SK-N-SH (cell line): Measurements from ENCODE around the gene DHCR24.

Experiments used
- CHD2 ChIP-seq: fragments of 150-350 bp; IDR thresholded peaks from 2 replicates; pipeline ENCODE4 v1.6.1; 2018; ENCODE audit warnings: low read length; ENCODE audit not compliant: partially characterized antibody
- EZH2phosphoT487 ChIP-seq: fragments of 200-600 bp; sonication (generic); IDR thresholded peaks from 2 replicates; pipeline ENCODE4 v1.6.1; 2017; ENCODE audit warnings: low read depth, mixed run types, mild to moderate bottlenecking, antibody characterized with exemption, moderate library complexity, borderline replicate concordance
- GATA2 ChIP-seq: sonication (generic); formaldehyde crosslinking; IDR thresholded peaks from 2 replicates; pipeline ENCODE4 v1.5.0; 2020; ENCODE audit warnings: mild to moderate bottlenecking, missing genetic modification reagents
- JUND ChIP-seq: IDR thresholded peaks from 2 replicates; pipeline ENCODE4 v1.4.0; 2012
- NFIC ChIP-seq: IDR thresholded peaks from 2 replicates; pipeline ENCODE4 v1.4.0; 2012; ENCODE audit warnings: borderline replicate concordance
- POLR2AphosphoS5 ChIP-seq: IDR thresholded peaks from 2 replicates; pipeline ENCODE4 v1.6.1; 2012; ENCODE audit warnings: low read depth, low read length
- RAD21 ChIP-seq: IDR thresholded peaks from 2 replicates; pipeline ENCODE4 v1.6.1; 2012; ENCODE audit warnings: mild to moderate bottlenecking, low read length
- RFX5 ChIP-seq: IDR thresholded peaks from 2 replicates; pipeline ENCODE4 v1.6.1; 2012; ENCODE audit warnings: mild to moderate bottlenecking, improper control_type of control experiment, low read length
- SIN3A ChIP-seq: IDR thresholded peaks from 2 replicates; pipeline ENCODE4 v1.6.1; 2012; ENCODE audit warnings: low read depth, mild to moderate bottlenecking, low read length, moderate library complexity, borderline replicate concordance
- TEAD4 ChIP-seq: IDR thresholded peaks from 2 replicates; pipeline ENCODE4 v1.4.0; 2012; ENCODE audit warnings: mild to moderate bottlenecking, borderline replicate concordance; ENCODE audit not compliant: insufficient read depth
- TF ChIP-seq, protein P1 (sequence below): fragments of 200-600 bp; sonication (generic); IDR thresholded peaks from 2 replicates; pipeline ENCODE4 v1.6.1; 2017; ENCODE audit warnings: antibody characterized with exemption, mild to moderate bottlenecking, moderate library complexity
- TF ChIP-seq, protein P2 (sequence below): fragments of 150-350 bp; IDR thresholded peaks from 2 replicates; pipeline ENCODE4 v1.6.1; 2016; ENCODE audit warnings: mild to moderate bottlenecking, low read depth, low read length
- TF ChIP-seq, protein P3 (sequence below): IDR thresholded peaks from 2 replicates; pipeline ENCODE4 v1.6.1; 2012; ENCODE audit warnings: mild to moderate bottlenecking, low read depth, low read length, moderate library complexity
- TF ChIP-seq, protein P4 (sequence below): IDR thresholded peaks from 2 replicates; pipeline ENCODE4 v1.4.0; 2012; ENCODE audit warnings: low read depth, borderline replicate concordance

DNA sequence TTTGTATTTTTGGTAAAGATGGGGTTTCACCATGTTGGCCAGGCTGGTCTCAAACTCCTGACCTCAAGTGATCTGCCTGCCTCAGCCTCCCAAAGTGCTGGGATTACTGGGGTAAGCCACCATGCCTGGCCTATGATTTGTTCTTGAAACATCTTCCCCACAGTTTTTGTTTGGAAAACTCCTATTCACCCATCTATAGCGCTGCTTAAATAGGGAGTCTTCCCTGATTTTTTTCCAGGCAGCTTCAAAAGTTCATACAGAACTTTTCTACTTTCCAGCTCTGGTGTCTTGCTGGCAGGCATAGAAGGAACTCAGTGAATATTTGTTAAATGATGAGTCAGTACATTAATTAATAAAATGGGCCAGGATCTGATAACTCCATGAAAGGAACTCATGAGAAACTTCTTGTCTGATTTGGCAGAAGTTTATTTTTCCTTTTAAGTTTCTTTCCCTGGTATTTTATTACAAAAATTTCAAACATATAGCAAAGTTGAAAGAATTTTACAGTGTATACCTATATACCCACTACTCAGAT, 52.9 kb downstream of the DHCR24 start:
- TF ChIP-seq, protein P1, sequence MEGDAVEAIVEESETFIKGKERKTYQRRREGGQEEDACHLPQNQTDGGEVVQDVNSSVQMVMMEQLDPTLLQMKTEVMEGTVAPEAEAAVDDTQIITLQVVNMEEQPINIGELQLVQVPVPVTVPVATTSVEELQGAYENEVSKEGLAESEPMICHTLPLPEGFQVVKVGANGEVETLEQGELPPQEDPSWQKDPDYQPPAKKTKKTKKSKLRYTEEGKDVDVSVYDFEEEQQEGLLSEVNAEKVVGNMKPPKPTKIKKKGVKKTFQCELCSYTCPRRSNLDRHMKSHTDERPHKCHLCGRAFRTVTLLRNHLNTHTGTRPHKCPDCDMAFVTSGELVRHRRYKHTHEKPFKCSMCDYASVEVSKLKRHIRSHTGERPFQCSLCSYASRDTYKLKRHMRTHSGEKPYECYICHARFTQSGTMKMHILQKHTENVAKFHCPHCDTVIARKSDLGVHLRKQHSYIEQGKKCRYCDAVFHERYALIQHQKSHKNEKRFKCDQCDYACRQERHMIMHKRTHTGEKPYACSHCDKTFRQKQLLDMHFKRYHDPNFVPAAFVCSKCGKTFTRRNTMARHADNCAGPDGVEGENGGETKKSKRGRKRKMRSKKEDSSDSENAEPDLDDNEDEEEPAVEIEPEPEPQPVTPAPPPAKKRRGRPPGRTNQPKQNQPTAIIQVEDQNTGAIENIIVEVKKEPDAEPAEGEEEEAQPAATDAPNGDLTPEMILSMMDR, result no peak
- no peak for TF ChIP-seq SIN3A
- TF ChIP-seq TEAD4, result no peak
- no peak for TF ChIP-seq POLR2AphosphoS5
- no peak for TF ChIP-seq NFIC
- no peak for TF ChIP-seq EZH2phosphoT487
- TF ChIP-seq RFX5, result no peak
- no peak for TF ChIP-seq RAD21
- no peak for TF ChIP-seq CHD2
- TF ChIP-seq, protein P2, sequence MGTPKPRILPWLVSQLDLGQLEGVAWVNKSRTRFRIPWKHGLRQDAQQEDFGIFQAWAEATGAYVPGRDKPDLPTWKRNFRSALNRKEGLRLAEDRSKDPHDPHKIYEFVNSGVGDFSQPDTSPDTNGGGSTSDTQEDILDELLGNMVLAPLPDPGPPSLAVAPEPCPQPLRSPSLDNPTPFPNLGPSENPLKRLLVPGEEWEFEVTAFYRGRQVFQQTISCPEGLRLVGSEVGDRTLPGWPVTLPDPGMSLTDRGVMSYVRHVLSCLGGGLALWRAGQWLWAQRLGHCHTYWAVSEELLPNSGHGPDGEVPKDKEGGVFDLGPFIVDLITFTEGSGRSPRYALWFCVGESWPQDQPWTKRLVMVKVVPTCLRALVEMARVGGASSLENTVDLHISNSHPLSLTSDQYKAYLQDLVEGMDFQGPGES, result no peak
- TF ChIP-seq, protein P3, sequence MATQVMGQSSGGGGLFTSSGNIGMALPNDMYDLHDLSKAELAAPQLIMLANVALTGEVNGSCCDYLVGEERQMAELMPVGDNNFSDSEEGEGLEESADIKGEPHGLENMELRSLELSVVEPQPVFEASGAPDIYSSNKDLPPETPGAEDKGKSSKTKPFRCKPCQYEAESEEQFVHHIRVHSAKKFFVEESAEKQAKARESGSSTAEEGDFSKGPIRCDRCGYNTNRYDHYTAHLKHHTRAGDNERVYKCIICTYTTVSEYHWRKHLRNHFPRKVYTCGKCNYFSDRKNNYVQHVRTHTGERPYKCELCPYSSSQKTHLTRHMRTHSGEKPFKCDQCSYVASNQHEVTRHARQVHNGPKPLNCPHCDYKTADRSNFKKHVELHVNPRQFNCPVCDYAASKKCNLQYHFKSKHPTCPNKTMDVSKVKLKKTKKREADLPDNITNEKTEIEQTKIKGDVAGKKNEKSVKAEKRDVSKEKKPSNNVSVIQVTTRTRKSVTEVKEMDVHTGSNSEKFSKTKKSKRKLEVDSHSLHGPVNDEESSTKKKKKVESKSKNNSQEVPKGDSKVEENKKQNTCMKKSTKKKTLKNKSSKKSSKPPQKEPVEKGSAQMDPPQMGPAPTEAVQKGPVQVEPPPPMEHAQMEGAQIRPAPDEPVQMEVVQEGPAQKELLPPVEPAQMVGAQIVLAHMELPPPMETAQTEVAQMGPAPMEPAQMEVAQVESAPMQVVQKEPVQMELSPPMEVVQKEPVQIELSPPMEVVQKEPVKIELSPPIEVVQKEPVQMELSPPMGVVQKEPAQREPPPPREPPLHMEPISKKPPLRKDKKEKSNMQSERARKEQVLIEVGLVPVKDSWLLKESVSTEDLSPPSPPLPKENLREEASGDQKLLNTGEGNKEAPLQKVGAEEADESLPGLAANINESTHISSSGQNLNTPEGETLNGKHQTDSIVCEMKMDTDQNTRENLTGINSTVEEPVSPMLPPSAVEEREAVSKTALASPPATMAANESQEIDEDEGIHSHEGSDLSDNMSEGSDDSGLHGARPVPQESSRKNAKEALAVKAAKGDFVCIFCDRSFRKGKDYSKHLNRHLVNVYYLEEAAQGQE, result no peak
- TF ChIP-seq GATA2 (CRISPR knock-in tag), result no peak
- no peak for TF ChIP-seq JUND
- TF ChIP-seq, protein P4, sequence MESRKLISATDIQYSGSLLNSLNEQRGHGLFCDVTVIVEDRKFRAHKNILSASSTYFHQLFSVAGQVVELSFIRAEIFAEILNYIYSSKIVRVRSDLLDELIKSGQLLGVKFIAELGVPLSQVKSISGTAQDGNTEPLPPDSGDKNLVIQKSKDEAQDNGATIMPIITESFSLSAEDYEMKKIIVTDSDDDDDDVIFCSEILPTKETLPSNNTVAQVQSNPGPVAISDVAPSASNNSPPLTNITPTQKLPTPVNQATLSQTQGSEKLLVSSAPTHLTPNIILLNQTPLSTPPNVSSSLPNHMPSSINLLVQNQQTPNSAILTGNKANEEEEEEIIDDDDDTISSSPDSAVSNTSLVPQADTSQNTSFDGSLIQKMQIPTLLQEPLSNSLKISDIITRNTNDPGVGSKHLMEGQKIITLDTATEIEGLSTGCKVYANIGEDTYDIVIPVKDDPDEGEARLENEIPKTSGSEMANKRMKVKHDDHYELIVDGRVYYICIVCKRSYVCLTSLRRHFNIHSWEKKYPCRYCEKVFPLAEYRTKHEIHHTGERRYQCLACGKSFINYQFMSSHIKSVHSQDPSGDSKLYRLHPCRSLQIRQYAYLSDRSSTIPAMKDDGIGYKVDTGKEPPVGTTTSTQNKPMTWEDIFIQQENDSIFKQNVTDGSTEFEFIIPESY, result no peak
